H1 (cell line): ENCODE measurements around the gene PPFIA2. TPM values are rescaled to one million over a fixed set of nuclear protein-coding genes. Genes with fewer than 3 reads are reported as not detected.
A peak's percentile ranks its signal among the peaks of the same experiment; 100 is the strongest.

ENCODE experiments used
- CTCF ChIA-PET: fragments of 300-600 bp; sonication (Branson Sonifier 250); formaldehyde crosslinking; loops from one replicate; lab custom pipeline; 2021; ENCODE audit not compliant: partially characterized antibody; lab: Charles Lee
- POLR2A ChIA-PET: fragments of 300-600 bp; sonication (Branson Sonifier 250); formaldehyde crosslinking; loops from one replicate; lab custom pipeline; 2021; ENCODE audit warnings: inconsistent platforms; ENCODE audit not compliant: partially characterized antibody; lab: Charles Lee
- DNase-seq, 2 experiments: peaks; one replicate each; pipeline versions ENCODE4 v3.0.0 to v3.0.0-alpha.2; 2010 to 2022; ENCODE audit warnings: low spot score in 2 of 2, low read depth in 1 of 2, mixed read lengths in 1 of 2
- FAIRE-seq: peaks from 2 replicates; lab custom pipeline; 2011; peaks lifted over from hg19 to GRCh38; lab: Jason Lieb, UNC
- H2AFZ ChIP-seq: 2 replicates; pipeline ENCODE4 v1.8.1; 2012; ENCODE audit warnings: low read length, inconsistent platforms
- H2AK5ac ChIP-seq: 2 replicates; pipeline ENCODE4 v1.6.1; 2013; ENCODE audit warnings: low read depth, low read length
- H2BK120ac ChIP-seq: replicated peaks from 2 replicates; pipeline ENCODE3; 2013; ENCODE audit warnings: low read depth, low read length, inconsistent platforms
- H2BK12ac ChIP-seq: 2 replicates; pipeline ENCODE4 v1.6.1; 2013; ENCODE audit warnings: low read depth, low read length
- H2BK15ac ChIP-seq: 2 replicates; pipeline ENCODE4 v1.6.1; 2013; ENCODE audit warnings: low read length
- H2BK20ac ChIP-seq: 2 replicates; pipeline ENCODE4 v1.6.1; 2013; ENCODE audit warnings: low read length
- H2BK5ac ChIP-seq: 2 replicates; pipeline ENCODE4 v1.6.1; 2013; ENCODE audit warnings: low read depth, low read length
- H3K14ac ChIP-seq: 2 replicates; pipeline ENCODE4 v1.6.1; 2013; ENCODE audit warnings: inconsistent platforms; ENCODE audit not compliant: insufficient read length
- H3K18ac ChIP-seq: 2 replicates; pipeline ENCODE4 v1.6.1; 2013; ENCODE audit warnings: low read length; ENCODE audit errors: extremely low read depth
- H3K23ac ChIP-seq: 2 replicates; pipeline ENCODE4 v1.6.1; 2013; ENCODE audit warnings: inconsistent platforms; ENCODE audit not compliant: insufficient read length
- H3K23me2 ChIP-seq: 2 replicates; pipeline ENCODE4 v1.6.1; 2013; ENCODE audit warnings: low read depth, low read length
- H3K27ac ChIP-seq: 2 replicates; pipeline ENCODE4 v1.6.1; 2011; ENCODE audit warnings: low read depth, low read length, inconsistent platforms
- H3K27me3 ChIP-seq, 4 experiments: replicated peaks in 1 of 4; 1 replicate in 1 of 4; 2 replicates in 3 of 4; pipeline versions ENCODE4 v1.6.1 to v1.8.1; 2011 to 2013; ENCODE audit warnings: low read length in 3 of 4, mild to moderate bottlenecking in 3 of 4, inconsistent platforms in 2 of 4, mixed read lengths in 2 of 4, moderate library complexity in 1 of 4; ENCODE audit not compliant: control insufficient read depth in 3 of 4, insufficient read depth in 3 of 4; ENCODE audit errors: extremely low read depth in 1 of 4
- H3K36me3 ChIP-seq, 4 experiments: 2 replicates each; pipeline versions ENCODE4 v1.6.1 to v1.8.1; 2011 to 2013; ENCODE audit warnings: mild to moderate bottlenecking in 4 of 4, low read length in 3 of 4, moderate library complexity in 2 of 4, control low read depth in 1 of 4, inconsistent platforms in 1 of 4; ENCODE audit not compliant: insufficient read depth in 4 of 4, control insufficient read depth in 2 of 4
- H3K4ac ChIP-seq: replicated peaks from 2 replicates; pipeline ENCODE3; 2013; ENCODE audit warnings: low read length, low read depth, mixed read lengths, inconsistent platforms; ENCODE audit not compliant: insufficient read length
- H3K4me1 ChIP-seq, 4 experiments: replicated peaks in 1 of 4; 1 replicate in 1 of 4; 2 replicates in 3 of 4; pipeline versions ENCODE4 v1.6.1 to v1.8.1; 2011 to 2013; ENCODE audit warnings: low read length in 3 of 4, inconsistent platforms in 2 of 4, mixed read lengths in 1 of 4; ENCODE audit not compliant: insufficient read depth in 4 of 4, control insufficient read depth in 3 of 4
- H3K4me2 ChIP-seq, 2 experiments: 2 replicates each; pipeline versions ENCODE4 v1.6.1 to v1.8.1; 2011 to 2013; ENCODE audit warnings: low read depth in 2 of 2, low read length in 2 of 2, control low read depth in 1 of 2, inconsistent platforms in 1 of 2, mild to moderate bottlenecking in 1 of 2; ENCODE audit not compliant: insufficient read depth in 1 of 2
- H3K4me3 ChIP-seq, 4 experiments: fragments of 200-600, 300-600 bp in 1 of 4; sonication (generic), shearing (Covaris generic), sonication (Bioruptor Twin) in 1 of 4; 2 replicates each; pipeline versions ENCODE4 v1.5.1 to v1.8.1; 2011 to 2016; ENCODE audit warnings: low read length in 4 of 4, low read depth in 3 of 4, control low read depth in 2 of 4, inconsistent platforms in 2 of 4, mild to moderate bottlenecking in 2 of 4, mixed read lengths in 1 of 4, moderate library complexity in 1 of 4; ENCODE audit not compliant: insufficient read depth in 2 of 4; ENCODE audit errors: extremely low read depth in 1 of 4
- H3K56ac ChIP-seq: replicated peaks from 2 replicates; pipeline ENCODE3; 2013; ENCODE audit warnings: low read depth, mild to moderate bottlenecking, mixed read lengths, low read length, inconsistent platforms; ENCODE audit not compliant: insufficient read length
- H3K79me1 ChIP-seq: 2 replicates; pipeline ENCODE4 v1.6.1; 2013; ENCODE audit warnings: low read depth, low read length, control low read depth
- H3K79me2 ChIP-seq, 2 experiments: 2 replicates each; pipeline versions ENCODE4 v1.6.1 to v1.8.1; 2012 to 2013; ENCODE audit warnings: low read length in 2 of 2, mild to moderate bottlenecking in 2 of 2, inconsistent platforms in 1 of 2; ENCODE audit not compliant: insufficient read depth in 2 of 2, control insufficient read depth in 1 of 2
- H3K9ac ChIP-seq, 4 experiments: replicated peaks in 1 of 4; 1 replicate in 1 of 4; 2 replicates in 3 of 4; pipeline versions ENCODE4 v1.6.1 to v1.8.1; 2011 to 2013; ENCODE audit warnings: low read depth in 3 of 4, low read length in 3 of 4, control low read depth in 2 of 4, mild to moderate bottlenecking in 2 of 4, moderate library complexity in 2 of 4, inconsistent platforms in 1 of 4; ENCODE audit errors: extremely low read depth in 1 of 4
- H3K9me3 ChIP-seq, 2 experiments: 2 replicates each; pipeline versions ENCODE4 v1.6.1 to v1.8.1; 2012 to 2013; ENCODE audit warnings: mild to moderate bottlenecking in 2 of 2, moderate library complexity in 2 of 2, control low read depth in 1 of 2, inconsistent platforms in 1 of 2, low read depth in 1 of 2, low read length in 1 of 2, mixed read lengths in 1 of 2; ENCODE audit not compliant: insufficient read depth in 2 of 2
- H4K20me1 ChIP-seq, 2 experiments: replicated peaks in 1 of 2; 2 replicates each; pipeline versions ENCODE3 to v1.8.1; 2011 to 2013; ENCODE audit warnings: inconsistent platforms in 2 of 2, low read length in 2 of 2, mild to moderate bottlenecking in 1 of 2; ENCODE audit not compliant: insufficient read depth in 2 of 2, control insufficient read depth in 1 of 2
- H4K5ac ChIP-seq: 2 replicates; pipeline ENCODE4 v1.6.1; 2013; ENCODE audit warnings: low read length, low read depth, mixed read lengths, inconsistent platforms; ENCODE audit not compliant: insufficient read length
- H4K8ac ChIP-seq: 2 replicates; pipeline ENCODE4 v1.8.0; 2013; ENCODE audit warnings: mild to moderate bottlenecking, moderate library complexity, low read length, inconsistent platforms; ENCODE audit not compliant: insufficient read depth; ENCODE audit errors: extremely low read depth
- H4K91ac ChIP-seq: replicated peaks from 2 replicates; pipeline ENCODE3; 2013; ENCODE audit warnings: low read length, mixed read lengths, inconsistent platforms; ENCODE audit not compliant: insufficient read length
- BCL11A ChIP-seq, 2 experiments: IDR thresholded peaks; one replicate each; pipeline ENCODE4 v1.6.1; 2011; ENCODE audit warnings: low read depth in 2 of 2, low read length in 2 of 2, mild to moderate bottlenecking in 2 of 2
- GTF2F1 ChIP-seq: IDR thresholded peaks from 2 replicates; pipeline ENCODE4 v1.6.1; 2012; ENCODE audit warnings: low read depth, low read length, improper control_type of control experiment, borderline replicate concordance
- HDAC2 ChIP-seq, 2 experiments: fragments of 300-600 bp in 1 of 2; sonication (generic) in 1 of 2; IDR thresholded peaks; 2 replicates each; pipeline ENCODE4 v1.6.1; 2011 to 2012; ENCODE audit warnings: low read depth in 2 of 2, low read length in 2 of 2, mild to moderate bottlenecking in 2 of 2, moderate library complexity in 2 of 2, borderline replicate concordance in 1 of 2, inconsistent platforms in 1 of 2
- MAFK ChIP-seq: IDR thresholded peaks from 2 replicates; pipeline ENCODE4 v1.6.1; 2012; ENCODE audit warnings: low read depth, mild to moderate bottlenecking, improper control_type of control experiment, low read length
- NANOG ChIP-seq: IDR thresholded peaks from 2 replicates; pipeline ENCODE4 v1.6.1; 2011; ENCODE audit warnings: low read length, low read depth, mild to moderate bottlenecking, inconsistent platforms; ENCODE audit not compliant: insufficient read depth, poor library complexity, severe bottlenecking
- RAD21 ChIP-seq, 2 experiments: IDR thresholded peaks in 1 of 2; conservative IDR thresholded peaks in 1 of 2; 2 replicates each; pipeline ENCODE4 v1.6.1; 2011; ENCODE audit warnings: low read depth in 2 of 2, low read length in 2 of 2, improper control_type of control experiment in 1 of 2, inconsistent platforms in 1 of 2, mild to moderate bottlenecking in 1 of 2, moderate library complexity in 1 of 2
- RXRA ChIP-seq: IDR thresholded peaks from 2 replicates; pipeline ENCODE4 v1.6.1; 2011; ENCODE audit warnings: low read depth, mild to moderate bottlenecking, low read length, moderate library complexity; ENCODE audit not compliant: insufficient read depth
- SAP30 ChIP-seq: fragments of 300-600 bp; sonication (generic); IDR thresholded peaks from 2 replicates; pipeline ENCODE4 v1.7.1; 2012; ENCODE audit warnings: low read length, moderate library complexity, mild to moderate bottlenecking, inconsistent platforms; ENCODE audit not compliant: insufficient read depth, insufficient replicate concordance
- SIRT6 ChIP-seq: IDR thresholded peaks from one replicate; pipeline ENCODE4 v1.7.1; 2012; ENCODE audit warnings: low read length, inconsistent platforms
- TAF1 ChIP-seq: IDR thresholded peaks from 2 replicates; pipeline ENCODE4 v1.6.1; 2011; ENCODE audit warnings: mild to moderate bottlenecking, low read depth, low read length
- TEAD4 ChIP-seq: IDR thresholded peaks from 2 replicates; pipeline ENCODE4 v1.6.1; 2012; ENCODE audit warnings: low read depth, low read length, inconsistent platforms, mixed read lengths
- USF2 ChIP-seq: IDR thresholded peaks from 2 replicates; pipeline ENCODE4 v1.6.1; 2011; ENCODE audit warnings: low read length, improper control_type of control experiment
- WGBS, 2 experiments: shearing (Covaris generic) in 1 of 2; methylation state at CpG; one replicate each; pipeline versions ENCODE4 v1.1.6 to v1.1.7; 2013 to 2015; ENCODE audit warnings: low lambda C conversion rate in 2 of 2, mixed read lengths in 2 of 2, inconsistent platforms in 1 of 2, low coverage in 1 of 2, missing lambda C conversion rate in 1 of 2; ENCODE audit not compliant: insufficient replicate concordance in 2 of 2, insufficient coverage in 1 of 2, insufficient read length in 1 of 2; ENCODE audit errors: extremely low coverage in 1 of 2, missing lambda C conversion rate in 1 of 2; 5-methylcytosine and 5-hydroxymethylcytosine counted together
- polyA plus RNA-seq, 7 experiments: library from polyadenylated mRNA; depleted of rRNA in 3 of 7; stranded (reverse) in 5 of 7; unstranded in 2 of 7; fragments of >200 nt in 5 of 7; fragments of 200-250 nt in 2 of 7; gene quantifications; 1 replicate in 5 of 7; 2 replicates in 1 of 7; 4 replicates in 1 of 7; pipeline versions ENCODE4 v1.2.1 to v1.2.3, GENCODE V29; 2011 to 2013; ENCODE audit warnings: missing spikeins in 2 of 7, mixed read lengths in 2 of 7
- total RNA-seq: library from RNA; stranded (reverse); fragmentation: NEBNext Ultra II Directional; extraction: Animal tissue kit (Norgen Biotek cat#: 25700); gene quantifications from 2 replicates; pipeline ENCODE4 v1.2.1, GENCODE V29; 2021

Gene PPFIA2
- total and polyA plus RNA-seq, 2 of the 8 experiments (the other 6 are each of a cell fraction or from before 2014, with no cell fraction given): 1.2 to 1.8 TPM

DNA sequence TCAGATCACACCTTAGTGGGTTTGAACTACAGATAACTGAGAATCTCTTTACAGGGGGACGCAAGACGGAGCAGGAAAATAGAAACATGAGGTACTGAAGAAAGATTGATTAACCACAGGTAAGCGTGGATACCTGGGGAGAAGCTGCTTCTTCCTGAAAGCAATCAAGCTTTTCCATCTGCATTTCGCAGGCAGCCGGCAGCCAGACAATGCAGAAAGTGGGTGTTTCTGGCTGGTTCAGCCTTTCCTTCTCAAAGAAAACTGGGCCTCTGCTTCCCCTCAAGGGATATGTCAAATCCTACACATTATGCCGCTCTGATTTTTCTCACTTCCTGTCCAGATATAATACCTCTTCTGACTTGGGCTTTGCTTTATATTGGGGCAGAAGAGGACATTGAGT is 39.1 kb upstream of the PPFIA2 start:
- H2BK5ac ChIP-seq: no peak overlapping the region
- WGBS, 2 experiments: 51% methylated on average over 6 of the region's 6 CpGs; no CpG with 5 or more reads in 1 of the 2 experiments
- H2BK20ac ChIP-seq: no peak overlapping the region
- no peaks in the 10 kb centered on the region for H3K23me2 ChIP-seq
- H4K20me1 ChIP-seq: no peaks in the 10 kb centered on the region
- H2BK15ac ChIP-seq: no peak overlapping the region
- DNase-seq (no peak), FAIRE-seq (no peak)
- H2AFZ ChIP-seq: peak overlapping the region; percentile 89; the same call in 1 of the 2 replicates
- POLR2A ChIA-PET: no interaction called here
- no peak overlapping the region for H3K4me3 ChIP-seq
- no peak overlapping the region for H2AK5ac ChIP-seq
- H3K23ac ChIP-seq: no peak overlapping the region
- no peak overlapping the region for H2BK120ac ChIP-seq
- H4K91ac ChIP-seq: no peak overlapping the region
- no peak overlapping the region for H3K9ac ChIP-seq
- no peak overlapping the region for H3K27ac ChIP-seq
- H3K56ac ChIP-seq: no peak overlapping the region
- CTCF ChIA-PET: interaction anchor here (0.9 to 2.8 kb wide), 16 partner anchors 10 to 361 kb away, joined by 3 to 14 read pairs (median 4); no protein-coding TSS in a partner anchor
- H3K4me1 ChIP-seq: peaks cover 4 to 25% (median 8%) of the 10 kb centered on the region in 4 experiments; a peak in 6 of 7 replicates
- no peak overlapping the region for H2BK12ac ChIP-seq
- no peak overlapping the region for H3K18ac ChIP-seq
- peak overlapping the region in 1 of 2 experiments; percentile 23; a peak in 1 of 4 replicates for H3K4me2 ChIP-seq
- H3K27me3 ChIP-seq: no peaks in the 10 kb centered on the region
- no peaks in the 10 kb centered on the region for H3K79me1 ChIP-seq
- H4K8ac ChIP-seq: no peak overlapping the region
- no peak overlapping the region for H3K4ac ChIP-seq
- no peaks in the 10 kb centered on the region for H3K79me2 ChIP-seq
- H3K36me3 ChIP-seq: no peaks in the 10 kb centered on the region
- no peak overlapping the region for H3K14ac ChIP-seq
- no peaks in the 10 kb centered on the region for H3K9me3 ChIP-seq
- H4K5ac ChIP-seq: no peak overlapping the region
- no peak for TF ChIP-seq TEAD4
- 0 out of 4 replicates have a peak, but pooled peaks of 1 of the 2 experiments have one; percentile 9 for TF ChIP-seq RAD21 (IDR thresholded peaks at IDR 0.05 in 1 of 2, conservative IDR thresholded peaks at IDR 0.05 in 1 of 2; ENCODE audit: low read depth in 2 of 2, low read length in 2 of 2)
- no peak for TF ChIP-seq SIRT6
- TF ChIP-seq TAF1: no peak
- TF ChIP-seq SAP30: no peak
- no peak for TF ChIP-seq USF2
- TF ChIP-seq MAFK: no peak
- TF ChIP-seq HDAC2 (IDR thresholded peaks at IDR 0.05; ENCODE audit: borderline replicate concordance in 1 of 2, low read depth in 2 of 2, low read length in 2 of 2): no peak
- no peak for TF ChIP-seq GTF2F1
- no peak for TF ChIP-seq RXRA
- no peak for TF ChIP-seq BCL11A (IDR thresholded peaks at IDR 0.05; ENCODE audit: low read depth in 2 of 2, low read length in 2 of 2)
- peak; percentile 43 for TF ChIP-seq NANOG
